ENCODE results near the gene RAMACL. TPM values are rescaled to one million over a fixed set of nuclear protein-coding genes. Genes with fewer than 3 reads are reported as not detected.

Gene RAMACL
- total and polyA plus RNA-seq, 10 donors: 0.23 to 6.9 (median 2.9) TPM

DNA sequence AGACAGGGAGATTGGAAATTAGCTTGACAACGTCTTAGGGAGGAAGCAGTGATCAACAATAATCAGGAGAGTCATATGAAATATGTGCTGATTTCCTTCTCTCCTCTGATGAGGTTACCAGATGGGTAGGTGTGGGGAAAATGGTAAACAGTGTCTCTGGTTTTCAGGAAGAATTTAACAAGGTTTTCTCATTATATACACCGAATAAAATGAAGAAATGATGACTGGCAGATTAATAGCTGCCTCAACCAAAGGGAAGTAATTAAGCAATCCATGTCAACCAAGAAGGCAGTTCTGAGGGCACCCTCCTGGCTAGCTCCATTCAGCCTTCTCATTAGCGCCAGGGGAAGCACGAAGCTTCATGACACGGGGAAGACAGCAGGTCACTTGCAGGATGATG, 12.7 kb upstream of the RAMACL start:
- no peak for DNase-seq
- H3K27ac ChIP-seq: peak overlapping the region; percentile 4 to 85 (median 76)

DNA sequence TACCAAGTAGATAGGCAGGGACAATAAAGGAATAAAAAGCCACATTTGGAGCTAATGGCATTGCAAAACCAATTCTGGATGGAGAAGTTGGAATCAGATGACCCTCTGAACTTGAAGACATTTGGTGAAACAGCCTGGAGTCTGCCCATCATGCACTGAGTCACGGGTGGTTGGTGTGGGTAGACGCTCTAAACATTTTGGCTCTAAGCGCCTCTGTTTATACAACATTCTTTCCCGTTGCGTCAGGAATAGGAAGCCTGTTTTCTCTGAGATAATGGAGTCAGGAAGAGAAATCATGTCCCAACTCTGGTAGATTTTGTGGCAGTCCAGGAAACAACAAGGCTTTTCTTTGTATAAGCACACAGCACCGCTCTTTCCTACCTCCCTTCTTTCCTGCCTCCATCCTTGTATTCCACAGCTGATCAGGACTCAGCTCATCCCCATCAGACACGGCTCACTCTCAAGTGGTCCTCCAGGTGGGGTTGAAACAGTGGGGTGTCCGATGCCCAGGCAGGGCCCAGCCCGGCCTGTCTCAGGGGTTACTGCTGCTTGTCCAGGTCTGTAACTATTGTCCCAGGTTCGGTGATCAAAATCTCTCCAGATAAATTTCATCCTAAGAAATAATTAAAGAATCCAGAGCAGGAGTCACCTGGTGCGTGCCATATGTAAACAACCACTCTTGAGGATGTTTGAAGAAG, 12.1 kb upstream of the RAMACL start:
- no peak for DNase-seq
- Histone ChIP-seq H3K4me3 (no peak overlapping the region), H3K27me3 (replicated peaks in 1 of 7) (no peaks in the 10 kb centered on the region), H3K27ac (peak overlapping the region; percentile 4 to 85 (median 76)), H3K4me1 (peaks cover 0 to 26% (median 9%) of the 10 kb centered on the region in 6 donors), H3K9me3 (no peaks in the 10 kb centered on the region), H3K36me3 (peaks cover 0 to 4% (median 0%) of the 10 kb centered on the region in 6 donors)
- WGBS, 5 donors: 51 to 71% (median 51%) methylated on average over 11 of the region's 11 CpGs
- TF ChIP-seq POLR2AphosphoS5 (IDR thresholded peaks at IDR 0.05): peak in 2 of 3 donors; percentile 42 to 75
- no peak for TF ChIP-seq POLR2A (IDR thresholded peaks at IDR 0.05)
- intact Hi-C loops (cut with DNase I; ENCODE audit: low total_unique reads): no loop called here

More for the DNA sequence above, 12.7 kb upstream of the RAMACL start:
- Histone ChIP-seq H3K27me3 (replicated peaks in 1 of 7) (no peaks in the 10 kb centered on the region), H3K4me1 (peaks cover 0 to 26% (median 9%) of the 10 kb centered on the region in 6 donors), H3K9me3 (no peaks in the 10 kb centered on the region), H3K4me3 (no peak overlapping the region), H3K36me3 (peaks cover 0 to 7% (median 0%) of the 10 kb centered on the region in 6 donors)
- intact Hi-C loops (cut with DNase I; ENCODE audit: low total_unique reads): no loop called here
- 33 to 53% (median 37%) methylated on average over 5 of the region's 5 CpGs for WGBS, 5 donors
- no peak for TF ChIP-seq POLR2AphosphoS5 (IDR thresholded peaks at IDR 0.05)
- no peak for TF ChIP-seq POLR2A (IDR thresholded peaks at IDR 0.05)
- TF ChIP-seq, protein P1, sequence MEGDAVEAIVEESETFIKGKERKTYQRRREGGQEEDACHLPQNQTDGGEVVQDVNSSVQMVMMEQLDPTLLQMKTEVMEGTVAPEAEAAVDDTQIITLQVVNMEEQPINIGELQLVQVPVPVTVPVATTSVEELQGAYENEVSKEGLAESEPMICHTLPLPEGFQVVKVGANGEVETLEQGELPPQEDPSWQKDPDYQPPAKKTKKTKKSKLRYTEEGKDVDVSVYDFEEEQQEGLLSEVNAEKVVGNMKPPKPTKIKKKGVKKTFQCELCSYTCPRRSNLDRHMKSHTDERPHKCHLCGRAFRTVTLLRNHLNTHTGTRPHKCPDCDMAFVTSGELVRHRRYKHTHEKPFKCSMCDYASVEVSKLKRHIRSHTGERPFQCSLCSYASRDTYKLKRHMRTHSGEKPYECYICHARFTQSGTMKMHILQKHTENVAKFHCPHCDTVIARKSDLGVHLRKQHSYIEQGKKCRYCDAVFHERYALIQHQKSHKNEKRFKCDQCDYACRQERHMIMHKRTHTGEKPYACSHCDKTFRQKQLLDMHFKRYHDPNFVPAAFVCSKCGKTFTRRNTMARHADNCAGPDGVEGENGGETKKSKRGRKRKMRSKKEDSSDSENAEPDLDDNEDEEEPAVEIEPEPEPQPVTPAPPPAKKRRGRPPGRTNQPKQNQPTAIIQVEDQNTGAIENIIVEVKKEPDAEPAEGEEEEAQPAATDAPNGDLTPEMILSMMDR (IDR thresholded peaks at IDR 0.05 in 8 of 11, conservative IDR thresholded peaks at IDR 0.05 in 3 of 11): no peak

DNA sequence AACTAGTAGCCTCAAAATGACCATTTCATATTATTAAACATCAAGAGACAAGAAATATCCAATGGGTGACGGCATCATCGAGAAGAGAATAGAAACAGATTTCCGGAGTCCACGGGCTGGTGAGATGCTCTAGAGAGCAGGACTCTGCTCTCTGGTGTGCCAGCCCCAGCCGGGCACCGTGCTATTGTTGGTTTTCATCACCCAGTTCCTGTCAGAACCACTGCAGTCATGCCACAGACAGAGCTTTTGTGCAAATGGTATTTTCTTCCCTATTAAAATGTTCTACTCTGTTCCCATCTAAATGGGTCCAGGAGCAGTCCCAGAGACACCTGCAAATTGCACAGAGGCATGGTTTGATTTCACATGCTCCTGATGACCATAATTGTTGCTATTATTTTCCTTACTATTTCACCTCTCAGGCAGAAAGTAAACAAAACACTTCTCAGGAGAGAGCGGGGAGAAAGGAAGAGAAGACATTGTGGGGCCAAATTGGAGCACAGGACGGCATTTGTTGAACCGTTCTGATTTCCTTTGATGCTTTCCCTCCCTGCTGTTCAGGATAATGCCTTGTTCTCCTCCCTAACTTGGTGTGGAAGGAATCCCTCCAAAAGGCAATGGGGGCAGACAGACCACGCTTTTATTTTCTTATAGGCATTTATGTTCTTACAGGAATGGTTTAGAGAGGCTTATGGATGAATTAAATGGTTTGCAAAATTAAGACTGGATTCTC, 11.4 kb upstream of the RAMACL start:
- no peak for TF ChIP-seq POLR2A (IDR thresholded peaks at IDR 0.05)
- TF ChIP-seq POLR2AphosphoS5 (IDR thresholded peaks at IDR 0.05): no peak
- TF ChIP-seq, protein P1 (IDR thresholded peaks at IDR 0.05 in 8 of 11, conservative IDR thresholded peaks at IDR 0.05 in 3 of 11): no peak
- H3K4me1 ChIP-seq: peaks cover 0 to 26% (median 9%) of the 10 kb centered on the region in 6 donors
- H3K36me3 ChIP-seq: no peaks in the 10 kb centered on the region
- peak overlapping the region in 7 of 8 donors; percentile 30 to 85 (median 75) for H3K27ac ChIP-seq
- H3K27me3 ChIP-seq (replicated peaks in 1 of 7): no peaks in the 10 kb centered on the region
- WGBS, 5 donors: 59 to 71% (median 64%) methylated on average over 10 of the region's 10 CpGs
- DNase-seq: peak; percentile 64
- H3K4me3 ChIP-seq: no peak overlapping the region
- no peaks in the 10 kb centered on the region for H3K9me3 ChIP-seq
- intact Hi-C loops (cut with DNase I; ENCODE audit: low total_unique reads): no loop called here

DNA sequence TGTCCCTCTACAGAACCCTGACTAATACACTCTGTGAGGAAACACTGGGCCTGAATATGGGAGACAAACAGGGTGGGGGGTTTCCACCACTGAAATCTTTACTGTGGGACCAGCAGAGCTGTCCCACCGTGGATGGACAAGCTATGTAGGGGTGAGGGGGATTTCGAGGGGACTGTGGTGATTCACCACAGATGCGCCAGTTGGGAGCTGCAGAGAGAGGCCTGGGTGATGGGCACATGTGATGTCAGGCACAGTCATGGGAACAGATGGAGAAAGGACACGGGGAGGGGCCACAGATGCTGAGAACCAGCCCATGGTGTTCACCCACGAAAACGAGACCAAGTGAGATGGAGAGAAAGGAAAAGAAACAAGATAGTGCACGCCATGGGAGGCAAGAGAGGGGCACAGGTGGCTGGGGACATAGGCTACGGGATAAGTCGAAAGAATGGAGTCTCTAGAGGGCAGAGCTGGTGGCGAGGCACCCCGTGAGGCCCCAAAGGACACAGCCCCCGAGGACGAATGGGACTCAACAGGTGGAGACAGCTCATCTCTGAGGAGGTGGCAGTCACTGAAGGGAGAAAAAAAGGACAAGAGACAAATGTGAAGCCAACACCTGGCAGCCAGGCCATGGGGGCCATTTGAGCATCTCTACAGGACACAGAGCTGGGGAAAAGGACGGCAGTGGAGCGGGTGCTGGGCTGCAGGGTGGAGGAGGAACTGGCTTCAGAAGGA, 10.5 kb upstream of the RAMACL start:
- no peak for DNase-seq
- Histone ChIP-seq H3K9me3 (no peaks in the 10 kb centered on the region), H3K36me3 (no peaks in the 10 kb centered on the region), H3K27ac (peak overlapping the region in 6 of 8 donors; percentile 17 to 85 (median 74)), H3K4me3 (no peak overlapping the region), H3K27me3 (replicated peaks in 1 of 7) (no peaks in the 10 kb centered on the region), H3K4me1 (peaks cover 0 to 26% (median 9%) of the 10 kb centered on the region in 6 donors)
- TF ChIP-seq POLR2A (IDR thresholded peaks at IDR 0.05): no peak
- no peak for TF ChIP-seq POLR2AphosphoS5 (IDR thresholded peaks at IDR 0.05)
- TF ChIP-seq, protein P1 (IDR thresholded peaks at IDR 0.05 in 8 of 11, conservative IDR thresholded peaks at IDR 0.05 in 3 of 11): no peak
- WGBS, 5 donors: 83 to 88% (median 86%) methylated on average over 15 of the region's 15 CpGs
- intact Hi-C loops (cut with DNase I; ENCODE audit: low total_unique reads): no loop called here
